ENCODE measurements around the gene ARMH1. TPM values are rescaled to one million over a fixed set of nuclear protein-coding genes. Genes with fewer than 3 reads are reported as not detected.

The ARMH1 gene
- polyA plus RNA-seq, 1 of the 3 experiments (the other 2 are of a cell fraction), result 6.6 TPM

GRCh38 chr1:44730741-44731512, 56.4 kb downstream of the ARMH1 start, which contains the start of gene RNU5D-1:
TSS of gene RNU5D-1 (minus strand) at chr1:44731170.
- Histone ChIP-seq H3K4me1 (ENCODE audit: control insufficient read depth in 1 of 2, insufficient read depth in 2 of 2, low read depth in 1 of 2, low read length in 1 of 2) (no peaks in the 10 kb centered on the region), H3K36me3 (replicated peaks in 1 of 2; ENCODE audit: control insufficient read depth in 1 of 2, insufficient read depth in 2 of 2, low read length in 1 of 2) (no peaks in the 10 kb centered on the region), H3K4me3 (ENCODE audit: low read depth in 2 of 2, low read length in 1 of 2) (peak within 1 kb of the TSS; percentile 2 to 23; a peak in 2 of 4 replicates), H3K4me2 (peak within 1 kb of the TSS; percentile 26), H3K9me2 (no peaks in the 10 kb centered on the region), H3F3A (replicated peaks; ENCODE audit: insufficient read depth) (peaks cover 42% of the 10 kb centered on the region), H3K27me3 (ENCODE audit: insufficient read depth) (no peaks in the 10 kb centered on the region), H3K9me3 (no peaks in the 10 kb centered on the region), H3K27ac (ENCODE audit: low read depth in 2 of 2, low read length in 1 of 2) (peak within 1 kb of the TSS; percentile 95 to 98), H2AFZ (ENCODE audit: low read depth) (peak within 1 kb of the TSS; percentile 60), H3K9ac (peak within 1 kb of the TSS; percentile 74), H3K79me2 (ENCODE audit: insufficient read depth) (no peaks in the 10 kb centered on the region), H4K20me1 (ENCODE audit: insufficient read depth) (no peaks in the 10 kb centered on the region)
- ChIA-PET CTCF (interaction anchor here (0.6 to 5.7 kb wide), 29 partner anchors 11 to 731 kb away, joined by 3 to 52 read pairs (median 4); partner anchors contain the start of genes PLK3 and RPS8), POLR2A (interaction anchor here (0.6 to 1.9 kb wide), 9 partner anchors 45 to 572 kb away, joined by 3 to 16 read pairs (median 3); partner anchors contain the start of genes PLK3, RPS8 and UROD)
- peak; percentile 89 for DNase-seq
- WGBS (ENCODE audit: low lambda C conversion rate), result 1% methylated on average over 19 of the region's 19 CpGs
- TF ChIP-seq, protein P1, sequence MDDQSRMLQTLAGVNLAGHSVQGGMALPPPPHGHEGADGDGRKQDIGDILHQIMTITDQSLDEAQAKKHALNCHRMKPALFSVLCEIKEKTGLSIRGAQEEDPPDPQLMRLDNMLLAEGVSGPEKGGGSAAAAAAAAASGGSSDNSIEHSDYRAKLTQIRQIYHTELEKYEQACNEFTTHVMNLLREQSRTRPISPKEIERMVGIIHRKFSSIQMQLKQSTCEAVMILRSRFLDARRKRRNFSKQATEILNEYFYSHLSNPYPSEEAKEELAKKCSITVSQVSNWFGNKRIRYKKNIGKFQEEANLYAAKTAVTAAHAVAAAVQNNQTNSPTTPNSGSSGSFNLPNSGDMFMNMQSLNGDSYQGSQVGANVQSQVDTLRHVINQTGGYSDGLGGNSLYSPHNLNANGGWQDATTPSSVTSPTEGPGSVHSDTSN (IDR thresholded peaks at IDR 0.05), result peak; percentile 70
- no peak for TF ChIP-seq NRF1 (IDR thresholded peaks at IDR 0.05; ENCODE audit: low read depth, low read length)
- TF ChIP-seq CTCF (IDR thresholded peaks at IDR 0.05), result peak; percentile 94
- 0 out of 2 replicates have a peak, but pooled peaks have one; percentile 46 for TF ChIP-seq FOXM1 (IDR thresholded peaks at IDR 0.05; ENCODE audit: low read depth)
- peak; percentile 91; the same call in 1 of the 2 replicates for TF ChIP-seq ZBTB33 (IDR thresholded peaks at IDR 0.05; ENCODE audit: borderline replicate concordance, low read depth)
- TF ChIP-seq, protein P2, sequence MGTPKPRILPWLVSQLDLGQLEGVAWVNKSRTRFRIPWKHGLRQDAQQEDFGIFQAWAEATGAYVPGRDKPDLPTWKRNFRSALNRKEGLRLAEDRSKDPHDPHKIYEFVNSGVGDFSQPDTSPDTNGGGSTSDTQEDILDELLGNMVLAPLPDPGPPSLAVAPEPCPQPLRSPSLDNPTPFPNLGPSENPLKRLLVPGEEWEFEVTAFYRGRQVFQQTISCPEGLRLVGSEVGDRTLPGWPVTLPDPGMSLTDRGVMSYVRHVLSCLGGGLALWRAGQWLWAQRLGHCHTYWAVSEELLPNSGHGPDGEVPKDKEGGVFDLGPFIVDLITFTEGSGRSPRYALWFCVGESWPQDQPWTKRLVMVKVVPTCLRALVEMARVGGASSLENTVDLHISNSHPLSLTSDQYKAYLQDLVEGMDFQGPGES (IDR thresholded peaks at IDR 0.05; ENCODE audit: low read depth, low read length), result peak; percentile 17; the same call in 1 of the 2 replicates
- TF ChIP-seq SIN3A (IDR thresholded peaks at IDR 0.05; ENCODE audit: borderline replicate concordance, low read depth, low read length), result peak; percentile 100
- TF ChIP-seq, protein P3, sequence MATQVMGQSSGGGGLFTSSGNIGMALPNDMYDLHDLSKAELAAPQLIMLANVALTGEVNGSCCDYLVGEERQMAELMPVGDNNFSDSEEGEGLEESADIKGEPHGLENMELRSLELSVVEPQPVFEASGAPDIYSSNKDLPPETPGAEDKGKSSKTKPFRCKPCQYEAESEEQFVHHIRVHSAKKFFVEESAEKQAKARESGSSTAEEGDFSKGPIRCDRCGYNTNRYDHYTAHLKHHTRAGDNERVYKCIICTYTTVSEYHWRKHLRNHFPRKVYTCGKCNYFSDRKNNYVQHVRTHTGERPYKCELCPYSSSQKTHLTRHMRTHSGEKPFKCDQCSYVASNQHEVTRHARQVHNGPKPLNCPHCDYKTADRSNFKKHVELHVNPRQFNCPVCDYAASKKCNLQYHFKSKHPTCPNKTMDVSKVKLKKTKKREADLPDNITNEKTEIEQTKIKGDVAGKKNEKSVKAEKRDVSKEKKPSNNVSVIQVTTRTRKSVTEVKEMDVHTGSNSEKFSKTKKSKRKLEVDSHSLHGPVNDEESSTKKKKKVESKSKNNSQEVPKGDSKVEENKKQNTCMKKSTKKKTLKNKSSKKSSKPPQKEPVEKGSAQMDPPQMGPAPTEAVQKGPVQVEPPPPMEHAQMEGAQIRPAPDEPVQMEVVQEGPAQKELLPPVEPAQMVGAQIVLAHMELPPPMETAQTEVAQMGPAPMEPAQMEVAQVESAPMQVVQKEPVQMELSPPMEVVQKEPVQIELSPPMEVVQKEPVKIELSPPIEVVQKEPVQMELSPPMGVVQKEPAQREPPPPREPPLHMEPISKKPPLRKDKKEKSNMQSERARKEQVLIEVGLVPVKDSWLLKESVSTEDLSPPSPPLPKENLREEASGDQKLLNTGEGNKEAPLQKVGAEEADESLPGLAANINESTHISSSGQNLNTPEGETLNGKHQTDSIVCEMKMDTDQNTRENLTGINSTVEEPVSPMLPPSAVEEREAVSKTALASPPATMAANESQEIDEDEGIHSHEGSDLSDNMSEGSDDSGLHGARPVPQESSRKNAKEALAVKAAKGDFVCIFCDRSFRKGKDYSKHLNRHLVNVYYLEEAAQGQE (IDR thresholded peaks at IDR 0.05; ENCODE audit: low read depth, low read length), result 0 out of 2 replicates have a peak, but pooled peaks have one; percentile 21
- no peak for TF ChIP-seq GATA2 (CRISPR knock-in tag; IDR thresholded peaks at IDR 0.05)
- TF ChIP-seq ELF1 (IDR thresholded peaks at IDR 0.05), result peak; percentile 52; the same call in 1 of the 2 replicates
- TF ChIP-seq TAF1 (IDR thresholded peaks at IDR 0.05; ENCODE audit: borderline replicate concordance, low read depth, low read length), result peak; percentile 16
- no peak for TF ChIP-seq EZH2phosphoT487 (IDR thresholded peaks at IDR 0.05; ENCODE audit: borderline replicate concordance, low read depth)
- peak; percentile 51 to 69; a peak in 3 of 4 replicates for TF ChIP-seq EP300 (IDR thresholded peaks at IDR 0.05; ENCODE audit: borderline replicate concordance in 1 of 2, low read depth in 1 of 2, low read length in 1 of 2)
- peak; percentile 100 for TF ChIP-seq POLR2AphosphoS5 (IDR thresholded peaks at IDR 0.05; ENCODE audit: low read depth, low read length)
- TF ChIP-seq MXI1 (IDR thresholded peaks at IDR 0.05; ENCODE audit: low read depth, low read length), result peak; percentile 51; the same call in 1 of the 2 replicates
- 0 out of 2 replicates have a peak, but pooled peaks have one; percentile 20 for TF ChIP-seq RCOR1 (IDR thresholded peaks at IDR 0.05; ENCODE audit: low read length)
- TF ChIP-seq TCF12 (IDR thresholded peaks at IDR 0.05), result peak; percentile 54
- no peak for TF ChIP-seq MEF2A (IDR thresholded peaks at IDR 0.05; ENCODE audit: borderline replicate concordance, low read depth)
- TF ChIP-seq FOSL2 (IDR thresholded peaks at IDR 0.05; ENCODE audit: borderline replicate concordance, low read depth), result peak; percentile 81; the same call in 1 of the 2 replicates
- TF ChIP-seq FOXJ3 (CRISPR knock-in tag; IDR thresholded peaks at IDR 0.05), result no peak
- no peak; the same call in 1 of the 2 replicates for TF ChIP-seq YY1 (IDR thresholded peaks at IDR 0.05; ENCODE audit: low read depth)
- peak; percentile 86 for TF ChIP-seq TEAD4 (IDR thresholded peaks at IDR 0.05; ENCODE audit: borderline replicate concordance, insufficient read depth)
